Glutamatergic neuron (in vitro differentiated cells): Measurements from ENCODE around the gene RAI1. TPM values are rescaled to one million over a fixed set of nuclear protein-coding genes. Genes with fewer than 3 reads are reported as not detected.

Source experiments
- DNase-seq: peaks from one replicate; pipeline ENCODE4 v3.0.0; 2022
- H3K27ac Mint-ChIP-seq: one replicate; pipeline ENCODE4 v1.8.0; 2020; ENCODE audit warnings: mild to moderate bottlenecking, mixed read lengths, inconsistent platforms; ENCODE audit not compliant: unreplicated experiment
- H3K27me3 Mint-ChIP-seq: one replicate; pipeline ENCODE4 v1.8.0; 2020; ENCODE audit warnings: mild to moderate bottlenecking, moderate library complexity, mixed read lengths, inconsistent platforms; ENCODE audit not compliant: unreplicated experiment
- H3K36me3 Mint-ChIP-seq: one replicate; pipeline ENCODE4 v1.8.0; 2020; ENCODE audit warnings: mild to moderate bottlenecking, mixed read lengths, inconsistent platforms; ENCODE audit not compliant: unreplicated experiment
- H3K4me1 Mint-ChIP-seq: one replicate; pipeline ENCODE4 v1.8.0; 2020; ENCODE audit warnings: mild to moderate bottlenecking, low read depth, mixed read lengths, inconsistent platforms; ENCODE audit not compliant: unreplicated experiment
- H3K4me3 Mint-ChIP-seq: one replicate; pipeline ENCODE4 v1.8.0; 2020; ENCODE audit warnings: mild to moderate bottlenecking, mixed read lengths, inconsistent platforms; ENCODE audit not compliant: unreplicated experiment
- H3K9me3 Mint-ChIP-seq: one replicate; pipeline ENCODE4 v1.8.0; 2020; ENCODE audit warnings: mild to moderate bottlenecking, moderate library complexity, mixed read lengths, inconsistent platforms; ENCODE audit not compliant: unreplicated experiment
- CTCF ChIP-seq: fragments of 200-600 bp; sonication (generic); IDR thresholded peaks from one replicate; pipeline ENCODE4 v1.5.0; 2021; ENCODE audit not compliant: partially characterized antibody, unreplicated experiment
- total RNA-seq: library from RNA; stranded (reverse); fragmentation: NEBNext Ultra II Directional; extraction: Animal tissue kit (Norgen Biotek cat#: 25700); gene quantifications from one replicate; pipeline ENCODE4 v1.2.1, GENCODE V29; 2021; ENCODE audit not compliant: unreplicated experiment

RAI1 gene
- total RNA-seq, 1 donor from 2014 or later, result 70.2 TPM

DNA sequence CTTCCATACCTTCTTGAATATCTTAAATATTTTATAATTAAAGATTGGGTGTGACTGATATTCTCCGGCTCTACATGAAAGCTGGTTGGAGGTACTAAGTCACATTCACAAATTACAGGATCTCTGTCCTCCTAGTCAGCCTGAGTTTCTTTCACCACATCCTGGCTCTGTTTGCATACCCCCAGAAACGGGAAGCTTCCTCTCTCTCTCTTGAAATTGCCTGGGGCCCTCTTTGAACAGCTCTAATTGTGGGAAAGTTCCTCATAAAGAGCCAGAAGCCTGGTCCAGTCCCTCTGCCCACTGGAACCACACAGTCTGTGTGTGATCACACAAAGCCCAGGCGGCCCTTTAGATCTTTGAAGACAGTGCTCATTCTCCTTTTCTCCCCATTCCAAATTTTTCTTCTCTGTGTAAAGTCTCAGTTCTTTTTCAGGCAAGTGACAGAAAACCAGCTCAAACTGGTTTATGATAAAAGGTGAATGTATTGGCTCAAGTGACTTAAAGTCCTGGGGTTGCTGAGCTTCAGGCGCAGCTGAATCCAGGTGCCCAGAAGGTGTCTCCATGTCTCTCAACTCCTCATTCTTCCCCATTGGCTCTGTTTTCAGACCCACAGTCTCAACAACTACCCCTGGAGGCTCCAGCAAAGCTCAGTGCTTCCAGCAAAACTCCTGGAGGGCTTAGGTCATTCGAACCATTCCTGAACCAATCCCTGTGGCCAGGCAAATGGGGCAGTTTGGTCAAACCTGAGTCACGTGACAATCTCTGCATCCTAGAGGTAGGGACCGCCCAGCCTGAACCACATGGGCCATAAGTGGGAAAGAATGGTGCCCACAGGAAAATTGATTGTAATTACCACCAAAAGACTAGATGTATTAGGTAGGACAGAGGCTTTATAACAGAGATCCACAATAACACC, 8.5 kb upstream of the RAI1 start:
- H3K27me3 Mint-ChIP-seq, result peaks cover 20% of the 10 kb centered on the region
- TF ChIP-seq CTCF, result no peak
- peaks cover 20% of the 10 kb centered on the region for H3K9me3 Mint-ChIP-seq
- H3K36me3 Mint-ChIP-seq, result no peaks in the 10 kb centered on the region
- no peak overlapping the region for H3K4me3 Mint-ChIP-seq
- peaks cover 41% of the 10 kb centered on the region for H3K4me1 Mint-ChIP-seq
- no peak for DNase-seq
- no peak overlapping the region for H3K27ac Mint-ChIP-seq

GRCh38 chr17:17675416-17675815, 5.8 kb upstream of the RAI1 start:
- peaks cover 14% of the 10 kb centered on the region for H3K9me3 Mint-ChIP-seq
- no peak overlapping the region for H3K4me3 Mint-ChIP-seq
- H3K36me3 Mint-ChIP-seq, result no peaks in the 10 kb centered on the region
- H3K27ac Mint-ChIP-seq, result no peak overlapping the region
- no peak for TF ChIP-seq CTCF
- no peak for DNase-seq
- peaks cover 28% of the 10 kb centered on the region for H3K4me1 Mint-ChIP-seq
- peaks cover 17% of the 10 kb centered on the region for H3K27me3 Mint-ChIP-seq

GRCh38 chr17:17675925-17676534, 5.2 kb upstream of the RAI1 start:
- Mint-ChIP-seq H3K4me1 (peaks cover 22% of the 10 kb centered on the region), H3K27me3 (peaks cover 15% of the 10 kb centered on the region), H3K36me3 (no peaks in the 10 kb centered on the region), H3K4me3 (peak overlapping the region; percentile 23), H3K27ac (no peak overlapping the region), H3K9me3 (peaks cover 13% of the 10 kb centered on the region)
- DNase-seq, result no peak
- TF ChIP-seq CTCF, result no peak

GRCh38 chr17:17676752-17677151, 4.5 kb upstream of the RAI1 start:
- no peak overlapping the region for H3K4me3 Mint-ChIP-seq
- no peak for DNase-seq
- peaks cover 17% of the 10 kb centered on the region for H3K4me1 Mint-ChIP-seq

More at GRCh38 chr17:17676752-17677151, 4.5 kb upstream of the RAI1 start:
- H3K27ac Mint-ChIP-seq, result no peak overlapping the region
- no peak for TF ChIP-seq CTCF
- peaks cover 14% of the 10 kb centered on the region for H3K27me3 Mint-ChIP-seq
- H3K9me3 Mint-ChIP-seq, result peaks cover 10% of the 10 kb centered on the region
- no peaks in the 10 kb centered on the region for H3K36me3 Mint-ChIP-seq
